K562 (cell line): ENCODE measurements around the gene CRACDL. TPM values are rescaled to one million over a fixed set of nuclear protein-coding genes. Genes with fewer than 3 reads are reported as not detected.

Experiments
- ATAC-seq: fragments of 200-7000 bp; cut with Tn5 transposase; 3 replicates; pipeline ENCODE4 v1.9.1; 2020; ENCODE audit warnings: moderate library complexity
- BruUV-seq: library from RNA; stranded (reverse); fragments of 400-500 nt; replicated peaks from 2 replicates; lab custom pipeline; 2021; lab: Mats Ljungman, UMichigan
- CTCF ChIA-PET: fragments of 300-600 bp; formaldehyde crosslinking; extraction: SDS; loops from one replicate; lab custom pipeline; 2021; ENCODE audit warnings: low intra/inter-chr PET ratio; lab: Yijun Ruan, JAX
- POLR2A ChIA-PET: fragments of 300-600, 350-650 bp; sonication (Branson Sonifier 250); formaldehyde crosslinking; extraction: SDS; loops from one replicate; lab custom pipeline; 2021; ENCODE audit warnings: antibody characterized with exemption, inconsistent platforms; lab: Yijun Ruan, JAX
- DNase-seq, 4 experiments: peaks; one replicate each; pipeline versions ENCODE4 v3.0.0 to v3.0.0-alpha.2; 2011 to 2018; ENCODE audit warnings: low spot score in 3 of 4, mixed read lengths in 3 of 4; ENCODE audit errors: extremely low read depth in 1 of 4
- FAIRE-seq: peaks from 2 replicates; lab custom pipeline; 2011; peaks lifted over from hg19 to GRCh38; lab: Jason Lieb, UNC
- H2AFZ ChIP-seq: 2 replicates; pipeline ENCODE4 v1.6.0; 2011; ENCODE audit warnings: low read depth, low read length, control low read depth, inconsistent platforms
- H3K27ac ChIP-seq: fragments of 200-600 bp; 3 replicates; pipeline ENCODE4 v1.8.0; 2011; ENCODE audit warnings: low read depth, mild to moderate bottlenecking, control low read depth, inconsistent platforms, low read length, moderate library complexity, mixed read lengths; ENCODE audit errors: extremely low read depth
- H3K27me3 ChIP-seq, 2 experiments: fragments of 300-600 bp in 1 of 2; 2 replicates in 1 of 2; 3 replicates in 1 of 2; pipeline versions ENCODE4 v1.6.0 to v1.8.0; 2011; ENCODE audit warnings: inconsistent platforms in 2 of 2, low read length in 2 of 2, mild to moderate bottlenecking in 1 of 2, mixed read lengths in 1 of 2, moderate library complexity in 1 of 2; ENCODE audit not compliant: control insufficient read depth in 2 of 2, insufficient read depth in 2 of 2
- H3K36me3 ChIP-seq: fragments of 300-600 bp; 3 replicates; pipeline ENCODE4 v1.8.0; 2011; ENCODE audit warnings: mild to moderate bottlenecking, low read length, inconsistent platforms; ENCODE audit not compliant: control insufficient read depth, insufficient read depth
- H3K4me1 ChIP-seq, 2 experiments: fragments of 200-600 bp in 1 of 2; replicated peaks in 1 of 2; 2 replicates in 1 of 2; 3 replicates in 1 of 2; pipeline versions ENCODE4 v1.5.1 to v1.8.0; 2011; ENCODE audit warnings: inconsistent platforms in 2 of 2, low read length in 2 of 2, mild to moderate bottlenecking in 1 of 2, mixed read lengths in 1 of 2, moderate library complexity in 1 of 2; ENCODE audit not compliant: control insufficient read depth in 2 of 2, insufficient read depth in 2 of 2
- H3K4me2 ChIP-seq: 2 replicates; pipeline ENCODE4 v1.6.1; 2011; ENCODE audit warnings: low read length, control low read depth, inconsistent platforms, mixed read lengths; ENCODE audit not compliant: insufficient read depth
- H3K4me3 ChIP-seq: fragments of 200-600 bp; sonication (generic), shearing (Covaris generic); 2 replicates; pipeline ENCODE4 v1.5.1; 2016; ENCODE audit warnings: control low read depth, inconsistent platforms
- H3K79me2 ChIP-seq: fragments of 200-600 bp; 3 replicates; pipeline ENCODE4 v1.8.0; 2011; ENCODE audit warnings: low read length, inconsistent platforms; ENCODE audit not compliant: control insufficient read depth, insufficient read depth
- H3K9ac ChIP-seq, 2 experiments: 2 replicates each; pipeline versions ENCODE4 v1.6.0 to v1.6.1; 2011; ENCODE audit warnings: low read depth in 2 of 2, low read length in 2 of 2, control low read depth in 1 of 2, inconsistent platforms in 1 of 2, mild to moderate bottlenecking in 1 of 2, mixed read lengths in 1 of 2; ENCODE audit not compliant: insufficient read depth in 1 of 2
- H3K9me1 ChIP-seq: one replicate; pipeline ENCODE4 v1.6.0; 2011; ENCODE audit warnings: inconsistent platforms, mild to moderate bottlenecking, low read length, moderate library complexity; ENCODE audit not compliant: control insufficient read depth, insufficient read depth
- H3K9me3 ChIP-seq: replicated peaks from 2 replicates; pipeline ENCODE4 v1.5.1; 2011; ENCODE audit warnings: low read depth, low read length, inconsistent platforms; ENCODE audit not compliant: control insufficient read depth, insufficient read depth
- H4K20me1 ChIP-seq: replicated peaks from 2 replicates; pipeline ENCODE4 v1.6.1; 2011; ENCODE audit warnings: low read length, inconsistent platforms, mixed read lengths; ENCODE audit not compliant: control insufficient read depth, insufficient read depth
- CBFA2T2 ChIP-seq: fragments of 450-650 bp; conservative IDR thresholded peaks from 2 replicates; pipeline ENCODE4 v1.6.1; 2017; ENCODE audit warnings: mild to moderate bottlenecking
- LARP7 ChIP-seq: fragments of 450-650 bp; IDR thresholded peaks from 2 replicates; pipeline ENCODE4 v1.6.1; 2016
- RERE ChIP-seq: sonication (generic); formaldehyde crosslinking; IDR thresholded peaks from 2 replicates; pipeline ENCODE4 v1.8.0; 2023; ENCODE audit warnings: missing genetic modification reagents, mild to moderate bottlenecking, borderline replicate concordance
- ZNF12 ChIP-seq: sonication (generic); formaldehyde crosslinking; IDR thresholded peaks from 2 replicates; pipeline ENCODE4 v1.4.0; 2020; ENCODE audit warnings: mild to moderate bottlenecking, missing genetic modification reagents
- ZNF133 ChIP-seq: fragments of 250-450 bp; sonication (Bioruptor Pico); IDR thresholded peaks from 2 replicates; pipeline ENCODE4 v1.4.0; 2020; ENCODE audit warnings: mild to moderate bottlenecking
- ZNF764 ChIP-seq: fragments of 250-450 bp; sonication (Bioruptor Pico); IDR thresholded peaks from 2 replicates; pipeline ENCODE4 v1.4.0; 2020; ENCODE audit warnings: low read depth, mild to moderate bottlenecking, moderate library complexity
- WGBS: fragments of 100-300 bp; shearing (Covaris generic); methylation state at CpG from one replicate; pipeline ENCODE4 v1.1.6; 2016; ENCODE audit warnings: low coverage, mixed read lengths; ENCODE audit not compliant: insufficient coverage; ENCODE audit errors: missing lambda C conversion rate; 5-methylcytosine and 5-hydroxymethylcytosine counted together
- in situ Hi-C: fragments of 300-500 bp; cut with MboI; formaldehyde crosslinking; loops from 4 replicates; pipeline ENCODE4 v1.15.0; 2018; ENCODE audit warnings: inconsistent platforms, mixed read lengths
- intact Hi-C: fragments of 100-400 bp; cut with micrococcal nuclease; formaldehyde crosslinking; loops from 2 replicates; pipeline ENCODE4 v1.14.2; 2022
- polyA plus RNA-seq, 8 experiments: library from polyadenylated mRNA; depleted of rRNA in 4 of 8; stranded (reverse) in 5 of 8; unstranded in 3 of 8; fragments of >200 nt; fragmentation: Nextera tagmentation in 2 of 8; fragmentation: Illumina TruSeq in 1 of 8; extraction: Ambion mirVana in 2 of 8; extraction: Trizol in 1 of 8; gene quantifications; 2 replicates each; pipeline versions ENCODE4 v1.2.1 to v1.2.3, GENCODE V29; 2011 to 2014; ENCODE audit warnings: inconsistent platforms in 1 of 8, missing spikeins in 1 of 8
- total RNA-seq, 7 experiments: library from RNA; depleted of rRNA in 6 of 7; stranded (reverse); fragments of >200 nt in 6 of 7; fragmentation: Illumina TruSeq in 2 of 7; extraction: Trizol in 2 of 7; gene quantifications; 2 replicates each; pipeline versions ENCODE4 v1.2.1 to v1.2.3, GENCODE V29; 2011 to 2021; ENCODE audit warnings: low replicate concordance in 1 of 7

The CRACDL gene
- total and polyA plus RNA-seq, 9 of the 15 experiments (the other 6 are each of a cell fraction or from before 2014, with no cell fraction given), result not detected

- ChIA-PET CTCF (no interaction called here), POLR2A (no interaction called here)
- ATAC-seq, result no peak
- no peak for FAIRE-seq
- H4K20me1 ChIP-seq, result 0 out of 2 replicates have a peak, but pooled peaks cover 3% of the 10 kb centered on the region
- in situ Hi-C loops, result loop anchor here (5.0 to 25.0 kb wide), 2 partner anchors 177 to 417 kb away; no protein-coding TSS in a partner anchor
- WGBS, result 0% methylated on average over 6 of the region's 6 CpGs
- H3K27ac ChIP-seq, result no peak overlapping the region
- H3K4me3 ChIP-seq, result no peak overlapping the region
- no peaks in the 10 kb centered on the region for H3K4me1 ChIP-seq
- BruUV-seq, result no TSS peak
- H3K9me3 ChIP-seq, result no peaks in the 10 kb centered on the region
- intact Hi-C loops, result loop anchor here (10.0 kb wide), 1 partner anchor 415 kb away; no protein-coding TSS in a partner anchor
- no peak overlapping the region for H3K4me2 ChIP-seq
- no peak for TF ChIP-seq ZNF133 (CRISPR knock-in tag)
- TF ChIP-seq LARP7, result no peak
- TF ChIP-seq ZNF12 (CRISPR knock-in tag), result no peak
- no peak for TF ChIP-seq RERE (CRISPR knock-in tag)
- TF ChIP-seq ZNF764, result no peak
- TF ChIP-seq CBFA2T2, result no peak
- H3K27me3 ChIP-seq, result peaks cover 4 to 52% of the 10 kb centered on the region in 2 experiments; a peak in 3 of 5 replicates
- no peaks in the 10 kb centered on the region for H3K9me1 ChIP-seq
- no peaks in the 10 kb centered on the region for H3K36me3 ChIP-seq
- no peak for DNase-seq
- no peak overlapping the region for H2AFZ ChIP-seq
- no peak overlapping the region for H3K9ac ChIP-seq
- H3K79me2 ChIP-seq, result no peaks in the 10 kb centered on the region
Measured at GRCh38 chr2:98829581-98830270, 106.3 kb downstream of the CRACDL start.
